ENCODE data around the gene BMP7. TPM values are rescaled to one million over a fixed set of nuclear protein-coding genes. Genes with fewer than 3 reads are reported as not detected.

The BMP7 gene
- total and polyA plus RNA-seq, 2 experiments from 2014 or later = 15.9 to 22.8 TPM

- TF ChIP-seq POLR2AphosphoS5 (IDR thresholded peaks at IDR 0.05; ENCODE audit: low read depth) = no peak
- TF ChIP-seq ETS1 (IDR thresholded peaks at IDR 0.05) = no peak
- TF ChIP-seq CTCF (conservative IDR thresholded peaks at IDR 0.05; ENCODE audit: low read depth in 2 of 2) = no peak
- no peak for TF ChIP-seq ZNF331 (CRISPR knock-in tag; IDR thresholded peaks at IDR 0.05; ENCODE audit: low read depth)
- no peak for TF ChIP-seq JUNB (IDR thresholded peaks at IDR 0.05; ENCODE audit: unreplicated experiment)
Measured at GRCh38 chr20:57209413-57209812, 57.0 kb downstream of the BMP7 start (continued).

- peaks cover 4% of the 10 kb centered on the region for H3K27me3 Mint-ChIP-seq (ENCODE audit: insufficient read depth, low read depth, poor library complexity)
- Histone ChIP-seq H2AFZ (no peak overlapping the region), H3K27me3 (ENCODE audit: insufficient read depth) (no peaks in the 10 kb centered on the region), H3F3A (replicated peaks; ENCODE audit: low read depth) (no peaks in the 10 kb centered on the region), H3K79me2 (replicated peaks; ENCODE audit: insufficient read depth) (no peaks in the 10 kb centered on the region), H4K20me1 (replicated peaks; ENCODE audit: insufficient read depth) (no peaks in the 10 kb centered on the region), H3K36me3 (ENCODE audit: insufficient read depth) (no peaks in the 10 kb centered on the region), H3K9me2 (ENCODE audit: insufficient read depth) (no peaks in the 10 kb centered on the region), H3K4me1 (ENCODE audit: insufficient read depth) (peaks cover 16% of the 10 kb centered on the region), H3K27ac (ENCODE audit: low read depth) (no peak overlapping the region), H3K4me3 (no peak overlapping the region), H3K4me2 (no peak overlapping the region)
- ATAC-seq (no peak), DNase-seq (ENCODE audit: low spot score) (no peak)
- peaks cover 25% of the 10 kb centered on the region for H3K4me1 Mint-ChIP-seq
- no peak overlapping the region for H3K4me3 Mint-ChIP-seq
- H3K9me3 Mint-ChIP-seq = peaks cover 8% of the 10 kb centered on the region
- H3K27ac Mint-ChIP-seq = no peak overlapping the region
- peaks cover 3% of the 10 kb centered on the region for H3K36me3 Mint-ChIP-seq (ENCODE audit: low read depth)
- TF ChIP-seq ZNF462 (CRISPR knock-in tag; IDR thresholded peaks at IDR 0.05) = no peak
- no peak for TF ChIP-seq EZH2 (IDR thresholded peaks at IDR 0.05; ENCODE audit: low read depth, unreplicated experiment)
- TF ChIP-seq NANOG (IDR thresholded peaks at IDR 0.05; ENCODE audit: borderline replicate concordance) = no peak
- TF ChIP-seq REST (IDR thresholded peaks at IDR 0.05; ENCODE audit: unreplicated experiment) = no peak
- TF ChIP-seq EZH2phosphoT487 (IDR thresholded peaks at IDR 0.05; ENCODE audit: unreplicated experiment) = no peak
- no peak for TF ChIP-seq CTCF (conservative IDR thresholded peaks at IDR 0.05; ENCODE audit: low read depth in 2 of 2)
Measured at GRCh38 chr20:57208198-57208597, 58.2 kb downstream of the BMP7 start.

Data from GM23338 (cell line).